ENCODE results near the gene ZYX. TPM values are rescaled to one million over a fixed set of nuclear protein-coding genes. Genes with fewer than 3 reads are reported as not detected.

Gene ZYX
- total and polyA plus RNA-seq, 9 of the 15 experiments (the other 6 are each of a cell fraction or from before 2014, with no cell fraction given) = 1.8 to 130 (median 15.7) TPM

- TF ChIP-seq ZFP91 (CRISPR knock-in tag; IDR thresholded peaks at IDR 0.05) = peak; percentile 80; the same call in 1 of the 2 replicates
- no peak for TF ChIP-seq ZNF436 (CRISPR knock-in tag; IDR thresholded peaks at IDR 0.05)
- no peak for TF ChIP-seq SRSF1 (IDR thresholded peaks at IDR 0.05; ENCODE audit: low read depth, low read length)
These were observed 27.8 kb downstream of the ZYX start, which contains the start of gene EPHA1 (continued) for GRCh38 chr7:143408686-143409561.

DNA sequence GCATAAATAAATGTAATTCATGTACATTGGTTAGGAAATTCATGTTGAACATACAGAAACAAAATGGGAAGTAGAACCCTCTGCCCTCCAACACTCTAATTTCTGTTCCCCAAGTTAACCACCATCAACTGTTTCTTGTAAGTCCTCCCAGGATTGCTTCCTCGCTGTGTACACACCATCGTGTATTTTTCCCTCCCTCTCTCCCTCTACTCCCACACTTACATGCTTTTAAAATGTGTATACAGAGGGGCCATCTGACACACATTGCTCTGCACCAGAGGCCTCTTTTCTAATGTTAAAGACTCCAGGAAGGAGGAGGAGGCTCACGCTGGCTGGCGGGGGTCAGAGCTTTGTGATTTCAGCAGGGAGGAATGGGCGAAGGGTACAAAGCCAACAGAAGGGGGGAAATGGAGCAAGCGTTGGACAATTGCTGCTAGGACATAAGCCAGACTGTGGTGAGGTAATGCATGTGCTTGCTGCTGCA, 29.4 kb downstream of the ZYX start:
- no peaks in the 10 kb centered on the region for H3K79me2 ChIP-seq (ENCODE audit: control insufficient read depth, insufficient read depth, low read length)
- peaks cover 33 to 40% of the 10 kb centered on the region in 2 experiments; a peak in 4 of 5 replicates for H3K27me3 ChIP-seq (ENCODE audit: control insufficient read depth in 2 of 2, insufficient read depth in 2 of 2, low read length in 2 of 2)
- DNase-seq (ENCODE audit: extremely low read depth in 1 of 4, low spot score in 3 of 4) (no peak), ATAC-seq (no peak), FAIRE-seq (no peak)
- H3K27ac ChIP-seq (ENCODE audit: extremely low read depth, low read depth, low read length) = no peak overlapping the region
- H3K4me3 ChIP-seq = no peak overlapping the region
- H3K9me3 ChIP-seq (replicated peaks; ENCODE audit: control insufficient read depth, insufficient read depth, low read depth, low read length) = no peaks in the 10 kb centered on the region
- in situ Hi-C loops (cut with MboI) = no loop called here
- POLR2A ChIA-PET = interaction anchor here (0.9 to 1.1 kb wide), 2 partner anchors 17 to 23 kb away, joined by 3 to 5 read pairs; no protein-coding TSS in a partner anchor
- CTCF ChIA-PET (ENCODE audit: low intra/inter-chr PET ratio) = no interaction called here
- BruUV-seq (replicated peaks) = no TSS peak
- peaks cover 2 to 7% of the 10 kb centered on the region in 2 experiments; a peak in 4 of 5 replicates for H3K4me1 ChIP-seq (replicated peaks in 1 of 2; ENCODE audit: control insufficient read depth in 2 of 2, insufficient read depth in 2 of 2, low read length in 2 of 2)
- WGBS (ENCODE audit: insufficient coverage, low coverage, missing lambda C conversion rate) = 8% methylated on average over 6 of the region's 6 CpGs
- no peak overlapping the region for H3K9ac ChIP-seq (ENCODE audit: insufficient read depth in 1 of 2, low read depth in 2 of 2, low read length in 2 of 2)
- 0 out of 2 replicates have a peak, but pooled peaks cover 3% of the 10 kb centered on the region for H4K20me1 ChIP-seq (replicated peaks; ENCODE audit: control insufficient read depth, insufficient read depth, low read length)
- intact Hi-C loops (cut with micrococcal nuclease) = no loop called here
- no peak overlapping the region for H3K4me2 ChIP-seq (ENCODE audit: insufficient read depth, low read length)
- H3K9me1 ChIP-seq (ENCODE audit: control insufficient read depth, insufficient read depth, low read length) = no peaks in the 10 kb centered on the region
- no peaks in the 10 kb centered on the region for H3K36me3 ChIP-seq (ENCODE audit: control insufficient read depth, insufficient read depth, low read length)
- no peak overlapping the region for H2AFZ ChIP-seq (ENCODE audit: low read depth, low read length)
- no peak for TF ChIP-seq STAG1 (CRISPR knock-in tag; IDR thresholded peaks at IDR 0.05; ENCODE audit: borderline replicate concordance)
- TF ChIP-seq, protein P1, sequence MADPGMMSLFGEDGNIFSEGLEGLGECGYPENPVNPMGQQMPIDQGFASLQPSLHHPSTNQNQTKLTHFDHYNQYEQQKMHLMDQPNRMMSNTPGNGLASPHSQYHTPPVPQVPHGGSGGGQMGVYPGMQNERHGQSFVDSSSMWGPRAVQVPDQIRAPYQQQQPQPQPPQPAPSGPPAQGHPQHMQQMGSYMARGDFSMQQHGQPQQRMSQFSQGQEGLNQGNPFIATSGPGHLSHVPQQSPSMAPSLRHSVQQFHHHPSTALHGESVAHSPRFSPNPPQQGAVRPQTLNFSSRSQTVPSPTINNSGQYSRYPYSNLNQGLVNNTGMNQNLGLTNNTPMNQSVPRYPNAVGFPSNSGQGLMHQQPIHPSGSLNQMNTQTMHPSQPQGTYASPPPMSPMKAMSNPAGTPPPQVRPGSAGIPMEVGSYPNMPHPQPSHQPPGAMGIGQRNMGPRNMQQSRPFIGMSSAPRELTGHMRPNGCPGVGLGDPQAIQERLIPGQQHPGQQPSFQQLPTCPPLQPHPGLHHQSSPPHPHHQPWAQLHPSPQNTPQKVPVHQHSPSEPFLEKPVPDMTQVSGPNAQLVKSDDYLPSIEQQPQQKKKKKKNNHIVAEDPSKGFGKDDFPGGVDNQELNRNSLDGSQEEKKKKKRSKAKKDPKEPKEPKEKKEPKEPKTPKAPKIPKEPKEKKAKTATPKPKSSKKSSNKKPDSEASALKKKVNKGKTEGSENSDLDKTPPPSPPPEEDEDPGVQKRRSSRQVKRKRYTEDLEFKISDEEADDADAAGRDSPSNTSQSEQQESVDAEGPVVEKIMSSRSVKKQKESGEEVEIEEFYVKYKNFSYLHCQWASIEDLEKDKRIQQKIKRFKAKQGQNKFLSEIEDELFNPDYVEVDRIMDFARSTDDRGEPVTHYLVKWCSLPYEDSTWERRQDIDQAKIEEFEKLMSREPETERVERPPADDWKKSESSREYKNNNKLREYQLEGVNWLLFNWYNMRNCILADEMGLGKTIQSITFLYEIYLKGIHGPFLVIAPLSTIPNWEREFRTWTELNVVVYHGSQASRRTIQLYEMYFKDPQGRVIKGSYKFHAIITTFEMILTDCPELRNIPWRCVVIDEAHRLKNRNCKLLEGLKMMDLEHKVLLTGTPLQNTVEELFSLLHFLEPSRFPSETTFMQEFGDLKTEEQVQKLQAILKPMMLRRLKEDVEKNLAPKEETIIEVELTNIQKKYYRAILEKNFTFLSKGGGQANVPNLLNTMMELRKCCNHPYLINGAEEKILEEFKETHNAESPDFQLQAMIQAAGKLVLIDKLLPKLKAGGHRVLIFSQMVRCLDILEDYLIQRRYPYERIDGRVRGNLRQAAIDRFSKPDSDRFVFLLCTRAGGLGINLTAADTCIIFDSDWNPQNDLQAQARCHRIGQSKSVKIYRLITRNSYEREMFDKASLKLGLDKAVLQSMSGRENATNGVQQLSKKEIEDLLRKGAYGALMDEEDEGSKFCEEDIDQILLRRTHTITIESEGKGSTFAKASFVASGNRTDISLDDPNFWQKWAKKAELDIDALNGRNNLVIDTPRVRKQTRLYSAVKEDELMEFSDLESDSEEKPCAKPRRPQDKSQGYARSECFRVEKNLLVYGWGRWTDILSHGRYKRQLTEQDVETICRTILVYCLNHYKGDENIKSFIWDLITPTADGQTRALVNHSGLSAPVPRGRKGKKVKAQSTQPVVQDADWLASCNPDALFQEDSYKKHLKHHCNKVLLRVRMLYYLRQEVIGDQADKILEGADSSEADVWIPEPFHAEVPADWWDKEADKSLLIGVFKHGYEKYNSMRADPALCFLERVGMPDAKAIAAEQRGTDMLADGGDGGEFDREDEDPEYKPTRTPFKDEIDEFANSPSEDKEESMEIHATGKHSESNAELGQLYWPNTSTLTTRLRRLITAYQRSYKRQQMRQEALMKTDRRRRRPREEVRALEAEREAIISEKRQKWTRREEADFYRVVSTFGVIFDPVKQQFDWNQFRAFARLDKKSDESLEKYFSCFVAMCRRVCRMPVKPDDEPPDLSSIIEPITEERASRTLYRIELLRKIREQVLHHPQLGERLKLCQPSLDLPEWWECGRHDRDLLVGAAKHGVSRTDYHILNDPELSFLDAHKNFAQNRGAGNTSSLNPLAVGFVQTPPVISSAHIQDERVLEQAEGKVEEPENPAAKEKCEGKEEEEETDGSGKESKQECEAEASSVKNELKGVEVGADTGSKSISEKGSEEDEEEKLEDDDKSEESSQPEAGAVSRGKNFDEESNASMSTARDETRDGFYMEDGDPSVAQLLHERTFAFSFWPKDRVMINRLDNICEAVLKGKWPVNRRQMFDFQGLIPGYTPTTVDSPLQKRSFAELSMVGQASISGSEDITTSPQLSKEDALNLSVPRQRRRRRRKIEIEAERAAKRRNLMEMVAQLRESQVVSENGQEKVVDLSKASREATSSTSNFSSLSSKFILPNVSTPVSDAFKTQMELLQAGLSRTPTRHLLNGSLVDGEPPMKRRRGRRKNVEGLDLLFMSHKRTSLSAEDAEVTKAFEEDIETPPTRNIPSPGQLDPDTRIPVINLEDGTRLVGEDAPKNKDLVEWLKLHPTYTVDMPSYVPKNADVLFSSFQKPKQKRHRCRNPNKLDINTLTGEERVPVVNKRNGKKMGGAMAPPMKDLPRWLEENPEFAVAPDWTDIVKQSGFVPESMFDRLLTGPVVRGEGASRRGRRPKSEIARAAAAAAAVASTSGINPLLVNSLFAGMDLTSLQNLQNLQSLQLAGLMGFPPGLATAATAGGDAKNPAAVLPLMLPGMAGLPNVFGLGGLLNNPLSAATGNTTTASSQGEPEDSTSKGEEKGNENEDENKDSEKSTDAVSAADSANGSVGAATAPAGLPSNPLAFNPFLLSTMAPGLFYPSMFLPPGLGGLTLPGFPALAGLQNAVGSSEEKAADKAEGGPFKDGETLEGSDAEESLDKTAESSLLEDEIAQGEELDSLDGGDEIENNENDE (IDR thresholded peaks at IDR 0.05; ENCODE audit: low read depth, low read length) = no peak

Data from K562 (cell line).